ENCODE measurements around the gene ATXN10. TPM values are rescaled to one million over a fixed set of nuclear protein-coding genes. Genes with fewer than 3 reads are reported as not detected.

ATXN10 gene
- total and polyA plus RNA-seq, 2 experiments from 2014 or later = 109 to 216 TPM

DNA sequence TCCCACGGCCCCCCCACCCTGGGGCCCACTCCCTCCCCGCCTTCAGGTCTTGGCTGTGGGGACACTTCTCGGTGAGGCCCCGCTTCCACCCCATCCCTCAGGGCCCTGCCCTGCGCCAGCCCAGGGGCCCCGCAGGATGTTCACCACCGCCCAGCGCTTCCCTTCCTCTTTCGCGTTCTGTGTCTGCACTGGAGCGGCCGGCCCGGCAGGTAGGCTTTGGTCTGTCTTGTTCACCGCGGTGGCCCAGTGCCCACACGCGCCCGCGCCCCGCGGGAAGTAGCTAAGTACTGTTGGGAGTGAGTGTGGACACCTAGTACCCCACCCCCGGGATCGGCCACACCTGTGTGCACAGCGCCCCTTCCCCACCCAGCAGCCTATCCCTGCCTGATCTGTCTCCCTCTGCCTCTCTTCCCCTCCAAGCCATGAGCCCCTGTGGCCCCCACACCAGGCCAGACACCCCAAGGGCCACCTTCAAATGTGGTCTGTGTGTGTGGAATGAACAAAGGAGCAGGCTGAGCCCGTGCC lies 219.9 kb downstream of the ATXN10 start:
- in situ Hi-C loops (cut with MboI) = no loop called here
- Histone ChIP-seq H3K9me3 (ENCODE audit: low read depth) (no peaks in the 10 kb centered on the region), H3K79me2 (ENCODE audit: insufficient read depth) (no peaks in the 10 kb centered on the region), H3K27ac (no peak overlapping the region), H2AFZ (no peak overlapping the region), H3K36me3 (ENCODE audit: low read depth) (no peaks in the 10 kb centered on the region), H3K4me1 (ENCODE audit: insufficient read depth) (no peaks in the 10 kb centered on the region), H3K9me2 (ENCODE audit: insufficient read depth) (no peaks in the 10 kb centered on the region), H3K9ac (no peak overlapping the region), H3K4me3 (no peak overlapping the region), H3F3A (ENCODE audit: insufficient read depth) (no peaks in the 10 kb centered on the region), H3K27me3 (replicated peaks; ENCODE audit: insufficient read depth) (peaks cover 13% of the 10 kb centered on the region; the same call in 1 of the 2 replicates), H4K20me1 (ENCODE audit: insufficient read depth) (no peaks in the 10 kb centered on the region), H3K4me2 (ENCODE audit: unreplicated experiment) (no peak overlapping the region)
- no peak for DNase-seq
- no peak for TF ChIP-seq EZH2 (IDR thresholded peaks at IDR 0.05; ENCODE audit: insufficient read depth, poor library complexity, severe bottlenecking)
- TF ChIP-seq EZH2phosphoT487 (IDR thresholded peaks at IDR 0.05; ENCODE audit: insufficient read depth, low read depth) = no peak
- 69 to 81% methylated on average over 14 to 25 of the region's 25 CpGs for WGBS, 2 experiments (ENCODE audit: low coverage in 1 of 2, low lambda C conversion rate in 2 of 2, missing lambda C conversion rate in 2 of 2)

DNA sequence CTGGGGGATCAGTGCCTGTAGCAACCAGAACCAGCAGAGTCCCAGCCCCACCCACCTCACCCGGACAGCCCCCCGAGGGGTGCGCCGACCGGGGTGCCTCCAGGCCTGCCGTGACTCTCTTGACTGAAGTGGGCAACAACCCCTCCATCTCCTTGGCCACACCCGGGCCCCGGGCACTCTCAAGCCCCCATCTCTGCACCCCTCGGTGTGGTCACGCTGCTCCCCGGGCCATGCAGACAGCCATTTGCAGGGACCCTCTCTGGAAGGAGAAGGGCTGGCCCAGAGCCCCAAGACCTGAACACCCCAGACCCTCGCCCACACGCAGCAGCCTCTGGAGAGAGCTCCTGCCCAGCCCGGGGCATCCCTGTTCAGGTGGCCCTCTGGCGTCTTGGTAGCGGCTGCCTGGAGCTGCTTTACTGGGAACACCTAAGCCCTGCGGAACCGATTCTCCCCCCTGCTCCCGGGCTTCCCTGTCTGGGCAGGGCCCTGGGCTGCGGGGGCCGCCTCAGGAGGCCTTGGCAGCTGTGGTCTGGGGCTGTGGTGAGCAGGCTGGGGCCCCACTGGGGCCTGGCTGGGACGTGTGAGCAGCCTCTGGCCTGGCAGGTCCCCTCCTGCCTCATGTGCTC lies 220.5 kb downstream of the ATXN10 start:
- in situ Hi-C loops (cut with MboI) = no loop called here
- Histone ChIP-seq H3F3A (ENCODE audit: insufficient read depth) (no peaks in the 10 kb centered on the region), H3K9me2 (ENCODE audit: insufficient read depth) (no peaks in the 10 kb centered on the region), H2AFZ (no peak overlapping the region), H4K20me1 (ENCODE audit: insufficient read depth) (no peaks in the 10 kb centered on the region), H3K9me3 (ENCODE audit: low read depth) (no peaks in the 10 kb centered on the region), H3K4me3 (no peak overlapping the region), H3K27ac (no peak overlapping the region), H3K9ac (no peak overlapping the region), H3K4me1 (ENCODE audit: insufficient read depth) (no peaks in the 10 kb centered on the region), H3K79me2 (ENCODE audit: insufficient read depth) (no peaks in the 10 kb centered on the region), H3K27me3 (replicated peaks; ENCODE audit: insufficient read depth) (peaks cover 13% of the 10 kb centered on the region; the same call in 1 of the 2 replicates), H3K4me2 (ENCODE audit: unreplicated experiment) (no peak overlapping the region), H3K36me3 (ENCODE audit: low read depth) (no peaks in the 10 kb centered on the region)
- 65 to 67% methylated on average over 22 of the region's 22 CpGs for WGBS, 2 experiments (ENCODE audit: low coverage in 1 of 2, low lambda C conversion rate in 2 of 2, missing lambda C conversion rate in 2 of 2)
- TF ChIP-seq EZH2 (IDR thresholded peaks at IDR 0.05; ENCODE audit: insufficient read depth, poor library complexity, severe bottlenecking) (no peak), EZH2phosphoT487 (IDR thresholded peaks at IDR 0.05; ENCODE audit: insufficient read depth, low read depth) (no peak)
- no peak for DNase-seq

GRCh38 chr22:45892681-45893461 lies 221.2 kb downstream of the ATXN10 start:
- TF ChIP-seq EZH2phosphoT487 (IDR thresholded peaks at IDR 0.05; ENCODE audit: insufficient read depth, low read depth) (no peak), EZH2 (IDR thresholded peaks at IDR 0.05; ENCODE audit: insufficient read depth, poor library complexity, severe bottlenecking) (no peak)
- Histone ChIP-seq H3K79me2 (ENCODE audit: insufficient read depth) (no peaks in the 10 kb centered on the region), H3K36me3 (ENCODE audit: low read depth) (no peaks in the 10 kb centered on the region), H3K27ac (no peak overlapping the region), H3K4me2 (ENCODE audit: unreplicated experiment) (no peak overlapping the region), H3K9me2 (ENCODE audit: insufficient read depth) (no peaks in the 10 kb centered on the region), H3K4me1 (ENCODE audit: insufficient read depth) (no peaks in the 10 kb centered on the region), H3F3A (ENCODE audit: insufficient read depth) (no peaks in the 10 kb centered on the region), H2AFZ (no peak overlapping the region), H3K9ac (no peak overlapping the region), H3K4me3 (no peak overlapping the region), H3K9me3 (ENCODE audit: low read depth) (no peaks in the 10 kb centered on the region), H4K20me1 (ENCODE audit: insufficient read depth) (no peaks in the 10 kb centered on the region), H3K27me3 (replicated peaks; ENCODE audit: insufficient read depth) (peaks cover 13% of the 10 kb centered on the region; the same call in 1 of the 2 replicates)
- no peak for DNase-seq
- in situ Hi-C loops (cut with MboI) = no loop called here
- 61 to 71% methylated on average over 16 of the region's 16 CpGs for WGBS, 2 experiments (ENCODE audit: low coverage in 1 of 2, low lambda C conversion rate in 2 of 2, missing lambda C conversion rate in 2 of 2)

DNA sequence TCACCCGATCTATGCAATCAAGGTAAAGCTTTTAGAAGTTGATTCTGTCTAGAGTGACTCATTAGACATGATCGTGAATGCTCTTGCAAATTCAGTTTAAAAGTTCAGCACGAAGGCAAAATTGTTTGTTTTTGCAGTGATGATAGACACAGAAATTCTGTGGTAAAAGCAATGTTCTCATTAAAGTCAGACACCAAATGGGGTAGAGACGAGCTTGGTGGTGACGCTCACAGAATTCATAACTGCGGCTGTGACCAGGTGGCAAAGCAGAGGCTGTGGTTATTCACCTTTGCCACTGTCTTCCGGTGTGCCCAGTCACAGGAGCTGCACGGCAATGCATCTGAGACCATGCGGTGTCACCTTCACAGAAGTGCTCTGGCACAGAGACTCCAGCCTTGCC lies 221.9 kb downstream of the ATXN10 start:
- in situ Hi-C loops (cut with MboI) = no loop called here
- TF ChIP-seq EZH2phosphoT487 (IDR thresholded peaks at IDR 0.05; ENCODE audit: insufficient read depth, low read depth) = no peak
- TF ChIP-seq EZH2 (IDR thresholded peaks at IDR 0.05; ENCODE audit: insufficient read depth, poor library complexity, severe bottlenecking) = no peak
- WGBS, 2 experiments (ENCODE audit: low coverage in 1 of 2, low lambda C conversion rate in 2 of 2, missing lambda C conversion rate in 2 of 2) = 65 to 69% methylated on average over 9 of the region's 9 CpGs
- no peaks in the 10 kb centered on the region for H3K9me2 ChIP-seq (ENCODE audit: insufficient read depth)
- H3K36me3 ChIP-seq (ENCODE audit: low read depth) = no peaks in the 10 kb centered on the region
- no peak overlapping the region for H3K4me3 ChIP-seq
- no peaks in the 10 kb centered on the region for H3K9me3 ChIP-seq (ENCODE audit: low read depth)
- no peaks in the 10 kb centered on the region for H3F3A ChIP-seq (ENCODE audit: insufficient read depth)
- no peaks in the 10 kb centered on the region for H3K4me1 ChIP-seq (ENCODE audit: insufficient read depth)
- H3K27me3 ChIP-seq (replicated peaks; ENCODE audit: insufficient read depth) = peaks cover 13% of the 10 kb centered on the region; the same call in 1 of the 2 replicates
- DNase-seq = no peak
- no peaks in the 10 kb centered on the region for H3K79me2 ChIP-seq (ENCODE audit: insufficient read depth)
- H3K4me2 ChIP-seq (ENCODE audit: unreplicated experiment) = no peak overlapping the region
- H4K20me1 ChIP-seq (ENCODE audit: insufficient read depth) = no peaks in the 10 kb centered on the region
- no peak overlapping the region for H3K9ac ChIP-seq
- H2AFZ ChIP-seq = no peak overlapping the region
- H3K27ac ChIP-seq = no peak overlapping the region

Small RNAs within 50 kb of the gene (microRNA-seq; reads per million reads assigned to microRNA genes)
- gene MIR4762 (ENCODE audit: borderline number of aligned reads) = not detected

Small RNAs within 50 kb of the gene (small RNA-seq; reads per million reads assigned to genes)
- gene MIR4762 (ENCODE audit: low read depth, low replicate concordance) = not detected
- gene RNU6-1161P (ENCODE audit: low read depth, low replicate concordance) = not detected

Other genes starting within 250 kb of the ATXN10 start
- 107 and 137 TPM in 2 replicates for gene FBLN1, start 169.0 kb upstream of the ATXN10 start, total RNA-seq (2014; rRNA removed; shearing (Covaris generic))
- 304 and 335 TPM in 2 replicates for gene FBLN1, start 169.0 kb upstream of the ATXN10 start, polyA plus RNA-seq (2016; fragmentation: Nextera tagmentation; extraction: Ambion mirVana)